GM23338 (cell line): ENCODE data around the gene DNAJB12.

Experiments
- CTCF ChIP-seq, 2 experiments: fragments of 200-600 bp in 1 of 2; sonication (generic) in 1 of 2; conservative IDR thresholded peaks; 2 replicates each; pipeline versions ENCODE4 v1.5.1 to v1.6.1; 2016 to 2017; ENCODE audit warnings: antibody characterized with exemption in 2 of 2, low read depth in 2 of 2, mild to moderate bottlenecking in 2 of 2, moderate library complexity in 1 of 2
- ETS1 ChIP-seq: IDR thresholded peaks from 2 replicates; pipeline ENCODE4 v1.6.1; 2016; ENCODE audit warnings: antibody characterized with exemption
- EZH2phosphoT487 ChIP-seq: fragments of 200-600 bp; sonication (generic); IDR thresholded peaks from one replicate; pipeline ENCODE4 v1.8.1; 2018; ENCODE audit warnings: antibody characterized with exemption; ENCODE audit not compliant: unreplicated experiment
- STAT1 ChIP-seq: IDR thresholded peaks from one replicate; pipeline ENCODE4 v1.6.1; 2016; ENCODE audit warnings: antibody characterized with exemption; ENCODE audit not compliant: unreplicated experiment
- ZNF331 ChIP-seq: fragments of 250-450 bp; sonication (Bioruptor Pico); IDR thresholded peaks from 2 replicates; pipeline ENCODE4 v1.5.0; 2020; ENCODE audit warnings: low read depth, mild to moderate bottlenecking, moderate library complexity

- TF ChIP-seq CTCF (conservative IDR thresholded peaks at IDR 0.05; ENCODE audit: low read depth in 2 of 2) (no peak), STAT1 (no peak), EZH2phosphoT487 (no peak), ZNF331 (CRISPR knock-in tag) (no peak), ETS1 (no peak)
Measured at GRCh38 chr10:72379776-72380175, 25.1 kb upstream of the DNAJB12 start.
